Brain microvascular endothelial cell (primary cell): ENCODE measurements around the gene RBM17.
"Not testable (repeated sequence)": the region's sequence is repeated elsewhere in the genome, so short reads cannot be mapped to it uniquely, and the experiment has no call there.

Experiments used
- DNase-seq: peaks from one replicate; pipeline ENCODE4 v3.0.0-alpha.2; 2020
- H3K27ac ChIP-seq: fragments of 250-450 bp; sonication (Bioruptor Pico); 2 replicates; pipeline ENCODE4 v1.5.1; 2020; ENCODE audit warnings: mild to moderate bottlenecking, moderate library complexity
- H3K27me3 ChIP-seq: fragments of 250-450 bp; sonication (Bioruptor Pico); replicated peaks from 2 replicates; pipeline ENCODE4 v1.5.1; 2020; ENCODE audit warnings: mild to moderate bottlenecking
- H3K36me3 ChIP-seq: fragments of 250-450 bp; sonication (Bioruptor Pico); replicated peaks from 2 replicates; pipeline ENCODE4 v1.5.1; 2020; ENCODE audit warnings: mild to moderate bottlenecking
- H3K4me3 ChIP-seq: 2 replicates; pipeline ENCODE4 v1.5.1; 2011; ENCODE audit warnings: low read depth, mild to moderate bottlenecking, control low read depth, low read length, moderate library complexity
- in situ Hi-C: cut with HindIII; loops from 2 replicates; pipeline ENCODE4 v1.10.0; 2017; ENCODE audit warnings: low sequenced_read_pairs, low pct_ligation_motif_present
- TF ChIP-seq, protein P1 (sequence below): IDR thresholded peaks from 2 replicates; pipeline ENCODE4 v1.5.1; 2011; ENCODE audit warnings: low read depth, mild to moderate bottlenecking, moderate library complexity, low read length, control low read depth, inconsistent platforms; ENCODE audit errors: missing control alignments

The RBM17 gene

DNA sequence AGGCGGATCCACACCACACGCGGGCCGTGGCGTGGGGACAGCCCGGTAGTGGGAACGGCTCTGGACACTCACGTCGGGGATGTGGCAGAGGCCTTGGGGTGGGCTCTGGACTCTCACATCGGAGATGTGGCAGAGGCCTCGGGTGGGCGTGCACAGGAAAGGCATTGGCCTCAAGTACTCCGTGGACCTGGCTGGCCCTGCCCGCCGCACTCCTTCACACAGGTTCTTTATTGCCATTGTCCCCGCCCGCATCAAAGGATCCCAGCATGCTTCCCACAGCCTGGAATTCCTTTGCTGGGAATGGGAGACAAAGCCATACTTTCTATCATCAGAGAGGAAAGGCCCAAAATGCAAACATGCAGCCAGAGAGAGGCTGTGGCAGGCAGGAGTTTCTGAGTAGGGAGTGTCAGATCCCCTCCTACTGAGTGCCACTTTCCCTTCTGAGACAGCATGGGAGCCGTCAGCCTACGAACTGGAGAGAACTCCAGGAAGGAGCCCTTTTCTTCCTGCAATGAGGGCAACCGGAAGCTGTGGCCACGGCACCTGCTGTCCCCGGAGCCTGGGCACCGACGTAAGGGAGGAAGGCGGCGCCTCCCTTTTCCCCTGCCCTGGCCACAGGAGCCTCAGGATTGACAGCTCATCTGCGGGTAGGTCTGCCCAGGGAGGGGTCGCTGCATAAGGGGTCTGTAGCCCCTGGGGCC, 51.5 kb downstream of the RBM17 start:
- Histone ChIP-seq H3K27me3 (no peaks in the 10 kb centered on the region), H3K27ac (no peak overlapping the region), H3K4me3 (no peak overlapping the region), H3K36me3 (no peaks in the 10 kb centered on the region)
- DNase-seq: no peak
- in situ Hi-C loops: no loop called here
- TF ChIP-seq, protein P1, sequence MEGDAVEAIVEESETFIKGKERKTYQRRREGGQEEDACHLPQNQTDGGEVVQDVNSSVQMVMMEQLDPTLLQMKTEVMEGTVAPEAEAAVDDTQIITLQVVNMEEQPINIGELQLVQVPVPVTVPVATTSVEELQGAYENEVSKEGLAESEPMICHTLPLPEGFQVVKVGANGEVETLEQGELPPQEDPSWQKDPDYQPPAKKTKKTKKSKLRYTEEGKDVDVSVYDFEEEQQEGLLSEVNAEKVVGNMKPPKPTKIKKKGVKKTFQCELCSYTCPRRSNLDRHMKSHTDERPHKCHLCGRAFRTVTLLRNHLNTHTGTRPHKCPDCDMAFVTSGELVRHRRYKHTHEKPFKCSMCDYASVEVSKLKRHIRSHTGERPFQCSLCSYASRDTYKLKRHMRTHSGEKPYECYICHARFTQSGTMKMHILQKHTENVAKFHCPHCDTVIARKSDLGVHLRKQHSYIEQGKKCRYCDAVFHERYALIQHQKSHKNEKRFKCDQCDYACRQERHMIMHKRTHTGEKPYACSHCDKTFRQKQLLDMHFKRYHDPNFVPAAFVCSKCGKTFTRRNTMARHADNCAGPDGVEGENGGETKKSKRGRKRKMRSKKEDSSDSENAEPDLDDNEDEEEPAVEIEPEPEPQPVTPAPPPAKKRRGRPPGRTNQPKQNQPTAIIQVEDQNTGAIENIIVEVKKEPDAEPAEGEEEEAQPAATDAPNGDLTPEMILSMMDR: no peak

DNA sequence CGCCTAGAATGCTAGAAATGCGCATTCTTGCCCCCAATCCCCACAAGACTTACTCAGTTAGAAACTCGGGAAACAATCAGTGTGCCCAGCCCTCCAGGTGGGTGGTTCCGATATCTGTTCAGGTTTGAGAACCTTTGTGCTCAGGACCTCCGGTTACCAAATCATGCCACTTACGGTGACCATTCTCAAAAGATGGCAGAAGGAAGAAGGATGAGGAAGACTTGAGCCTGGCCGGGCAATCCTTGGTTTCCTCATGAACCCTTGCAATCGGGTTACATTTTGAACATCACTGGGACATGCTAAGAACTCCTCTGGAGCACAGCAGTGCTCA, 52.1 kb downstream of the RBM17 start:
- H3K4me3 ChIP-seq: peak overlapping the region; percentile 15
- no peaks in the 10 kb centered on the region for H3K36me3 ChIP-seq
- peak overlapping the region; percentile 95 for H3K27ac ChIP-seq
- no peak for DNase-seq
- in situ Hi-C loops: no loop called here
- no peaks in the 10 kb centered on the region for H3K27me3 ChIP-seq
- TF ChIP-seq, protein P1: no peak

DNA sequence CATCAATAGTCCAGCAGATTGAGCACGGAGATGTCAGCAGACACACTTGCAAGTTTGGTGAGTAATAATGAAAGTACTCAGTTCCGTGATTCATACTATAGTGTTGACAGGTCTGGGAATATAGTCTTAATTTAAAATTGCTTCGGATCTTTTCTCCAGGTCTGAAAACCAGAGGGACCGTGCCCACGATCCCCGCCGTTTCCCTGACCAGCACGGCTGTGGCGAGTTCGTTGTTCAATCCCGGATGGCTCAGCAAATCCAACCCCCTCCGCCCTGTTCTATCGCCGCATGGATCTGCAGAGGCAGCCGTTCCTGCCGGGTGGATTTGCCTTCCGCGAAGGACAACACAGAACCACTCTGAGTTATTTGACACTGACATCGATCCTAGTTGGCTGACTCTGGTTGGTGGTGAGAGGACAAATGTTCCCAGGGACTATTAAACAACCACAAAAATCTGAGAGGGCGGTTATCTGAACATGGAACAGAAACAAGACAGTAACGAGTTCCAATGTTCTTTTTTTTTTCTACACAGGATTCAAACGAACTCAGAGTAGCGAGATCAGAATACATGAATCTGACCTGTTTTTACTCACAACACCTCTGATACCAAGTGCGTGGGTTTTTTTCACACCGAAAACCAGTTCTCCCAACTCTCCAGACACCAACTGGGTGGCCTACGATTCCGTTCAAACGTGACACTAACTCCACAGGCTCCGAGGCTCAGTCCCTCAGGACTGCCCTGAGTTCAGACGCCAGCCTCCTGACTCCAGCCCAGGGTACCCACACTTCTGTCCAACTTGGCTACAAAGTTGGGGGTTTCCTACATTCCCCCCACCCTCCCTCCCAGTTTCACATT, 52.7 kb downstream of the RBM17 start:
- DNase-seq: peak; percentile 87
- in situ Hi-C loops: no loop called here
- peak overlapping the region; percentile 95 for H3K27ac ChIP-seq
- peak overlapping the region; percentile 54 for H3K4me3 ChIP-seq
- no peaks in the 10 kb centered on the region for H3K36me3 ChIP-seq
- TF ChIP-seq, protein P1: no peak
- no peaks in the 10 kb centered on the region for H3K27me3 ChIP-seq

DNA sequence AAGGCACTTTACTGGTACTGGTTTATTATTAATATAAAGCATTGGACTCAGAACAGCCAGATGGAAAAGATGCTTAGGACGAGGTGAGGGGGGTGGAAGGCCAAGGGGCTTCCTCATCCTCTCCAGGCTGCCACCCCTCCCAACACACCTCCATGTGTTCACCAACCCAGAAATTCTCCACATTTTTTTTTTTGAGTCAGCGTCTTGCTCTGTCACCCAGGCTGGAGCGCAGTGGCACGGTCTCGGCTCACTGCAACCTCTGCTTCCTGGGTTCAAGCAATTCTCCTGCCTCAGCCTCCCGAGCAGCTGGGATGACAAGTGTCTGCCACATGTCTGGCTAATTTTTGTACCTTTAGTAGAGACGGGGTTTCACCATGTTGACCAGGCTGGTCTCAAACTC, 53.4 kb downstream of the RBM17 start:
- H3K27ac ChIP-seq: peak overlapping the region; percentile 95
- H3K27me3 ChIP-seq, H3K36me3 ChIP-seq, H3K4me3 ChIP-seq, in situ Hi-C loops, DNase-seq: not testable (repeated sequence)

DNA sequence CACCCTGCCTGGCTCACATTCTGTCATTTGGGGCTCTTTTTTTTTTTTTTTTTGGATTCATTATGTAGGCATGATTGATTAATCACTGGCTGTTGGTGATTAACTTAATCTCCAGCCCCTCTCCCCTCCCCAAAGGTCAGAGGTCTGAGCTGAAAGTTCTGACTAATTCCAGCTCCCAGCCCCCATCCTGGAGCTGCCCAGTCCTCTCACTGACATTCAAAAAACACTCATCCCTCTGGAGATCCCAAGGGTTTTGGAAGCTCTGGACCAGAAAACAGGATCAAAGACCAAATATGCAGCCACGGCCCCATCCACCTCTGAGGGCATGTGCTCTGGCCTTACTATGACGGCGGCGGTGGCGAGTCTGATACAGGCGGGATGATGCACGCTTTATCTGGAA, 53.8 kb downstream of the RBM17 start:
- Histone ChIP-seq H3K4me3 (no peak overlapping the region), H3K27me3 (no peaks in the 10 kb centered on the region), H3K36me3 (no peaks in the 10 kb centered on the region), H3K27ac (no peak overlapping the region)
- TF ChIP-seq, protein P1: no peak
- no peak for DNase-seq
- in situ Hi-C loops: no loop called here

DNA sequence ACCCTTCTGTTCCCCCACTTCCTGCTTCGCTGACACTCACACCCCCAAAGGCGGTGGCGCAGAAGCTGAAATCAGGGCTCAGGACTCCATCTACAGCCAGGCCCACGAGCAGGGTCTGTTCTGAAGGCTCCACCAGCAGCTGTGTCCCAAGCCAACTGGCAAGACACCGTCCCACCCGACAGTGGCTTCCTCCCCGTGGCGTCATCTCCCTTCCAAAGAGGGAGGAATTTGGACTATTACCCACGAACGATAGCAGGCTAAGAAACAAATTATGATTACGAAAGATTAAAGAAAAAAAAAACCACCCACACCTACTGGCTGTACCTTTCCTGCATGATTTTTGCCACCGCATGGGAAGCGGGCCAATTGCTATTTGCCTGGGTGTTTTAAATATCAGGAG, 54.3 kb downstream of the RBM17 start:
- Histone ChIP-seq H3K36me3 (no peaks in the 10 kb centered on the region), H3K4me3 (no peak overlapping the region), H3K27ac (no peak overlapping the region), H3K27me3 (no peaks in the 10 kb centered on the region)
- TF ChIP-seq, protein P1: no peak
- in situ Hi-C loops: no loop called here
- DNase-seq: no peak
